GM18505 (cell line): ENCODE measurements around the gene ANKS1B.
"Not testable (repeated sequence)": the region's sequence is repeated elsewhere in the genome, so short reads cannot be mapped to it uniquely, and the experiment has no call there.

Experiments
- ATAC-seq: cut with Tn5 transposase; IDR thresholded peaks from one replicate; pipeline ENCODE4 v1.9.1; 2021; ENCODE audit not compliant: unreplicated experiment
- POLR2A ChIP-seq: IDR thresholded peaks from 4 replicates; pipeline ENCODE4 v1.6.1; 2011; ENCODE audit warnings: borderline replicate concordance; ENCODE audit not compliant: insufficient read depth, insufficient read length; ENCODE audit errors: extremely low read depth

Gene ANKS1B

DNA sequence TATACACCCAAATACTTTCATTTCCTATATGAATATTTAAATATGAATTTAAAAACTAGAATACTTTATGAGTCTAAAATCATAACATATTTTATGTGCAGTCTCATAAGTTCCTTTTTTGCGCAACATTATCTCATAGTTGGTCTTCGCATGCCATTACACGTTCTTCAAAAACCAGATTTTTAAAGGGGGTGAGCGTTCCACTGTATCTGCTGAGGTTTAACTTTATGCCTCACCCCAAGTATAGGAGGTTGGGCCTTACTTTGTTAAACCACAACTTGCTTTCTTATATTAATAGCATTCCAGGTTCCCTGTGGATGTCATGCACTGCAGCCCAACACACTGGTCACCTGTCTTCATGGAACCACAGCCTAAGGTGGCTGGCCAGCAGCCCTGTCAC, 1221.1 kb downstream of the ANKS1B start:
- no peak for ATAC-seq
- TF ChIP-seq POLR2A = no peak

DNA sequence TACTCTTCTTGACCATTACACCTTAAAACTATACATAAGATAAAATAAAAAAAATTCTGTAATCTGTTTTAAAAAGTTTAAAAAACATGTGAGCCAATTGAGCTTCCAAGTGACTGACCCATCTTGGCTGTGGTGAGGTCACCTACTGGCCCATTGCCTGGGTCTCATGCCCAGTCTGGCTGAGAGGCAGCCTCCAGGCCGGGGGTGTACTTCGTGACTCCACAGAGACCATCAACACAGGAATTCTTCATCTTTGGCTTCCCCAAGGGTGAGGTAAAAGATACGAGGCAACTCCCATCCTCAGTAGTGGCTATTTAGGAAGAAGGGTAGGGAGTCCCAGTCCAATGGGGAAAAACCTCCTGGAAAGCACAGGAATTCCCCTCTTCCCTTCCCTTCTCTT, 1226.4 kb downstream of the ANKS1B start:
- no peak for TF ChIP-seq POLR2A
- no peak for ATAC-seq

DNA sequence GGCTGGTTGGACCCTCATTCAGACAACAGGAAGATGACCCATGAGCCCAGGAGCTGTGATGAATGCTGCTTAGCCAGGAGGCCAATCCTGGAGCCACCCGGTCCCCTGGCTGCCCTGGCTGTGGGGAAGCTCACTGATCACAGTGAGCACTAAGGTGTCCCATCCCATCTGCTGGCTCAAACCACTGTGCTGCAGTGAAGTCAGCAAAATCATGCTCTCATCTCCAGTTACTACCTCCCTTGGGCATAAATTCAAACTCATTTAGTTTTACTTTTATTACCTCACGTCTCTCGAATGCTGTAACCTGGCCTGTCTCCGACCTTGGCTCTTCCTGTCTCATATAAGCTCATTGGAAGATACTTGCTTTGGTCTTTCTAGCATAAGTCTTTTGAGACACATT, 1227.3 kb downstream of the ANKS1B start:
- ATAC-seq = no peak
- TF ChIP-seq POLR2A = no peak

DNA sequence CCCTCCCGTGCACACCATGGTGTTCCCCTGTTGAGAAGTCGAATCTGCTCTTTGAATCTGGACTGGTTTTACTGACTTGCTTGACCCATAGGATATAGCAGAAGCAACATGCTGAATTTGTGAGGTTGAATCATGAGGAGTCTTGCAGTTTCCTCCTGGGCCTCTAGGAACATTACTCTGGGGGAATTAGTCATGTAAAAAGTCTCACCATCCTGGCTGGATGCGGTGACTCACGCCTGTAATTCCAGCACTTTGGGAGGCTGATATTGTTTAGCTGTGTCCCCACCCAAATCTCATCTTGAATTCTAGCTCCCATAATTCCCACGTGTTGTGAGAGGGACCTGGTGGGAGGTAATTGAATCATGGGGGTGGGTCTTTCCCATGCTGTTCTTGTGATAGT, 1228.9 kb downstream of the ANKS1B start:
- ATAC-seq = not testable (repeated sequence)

DNA sequence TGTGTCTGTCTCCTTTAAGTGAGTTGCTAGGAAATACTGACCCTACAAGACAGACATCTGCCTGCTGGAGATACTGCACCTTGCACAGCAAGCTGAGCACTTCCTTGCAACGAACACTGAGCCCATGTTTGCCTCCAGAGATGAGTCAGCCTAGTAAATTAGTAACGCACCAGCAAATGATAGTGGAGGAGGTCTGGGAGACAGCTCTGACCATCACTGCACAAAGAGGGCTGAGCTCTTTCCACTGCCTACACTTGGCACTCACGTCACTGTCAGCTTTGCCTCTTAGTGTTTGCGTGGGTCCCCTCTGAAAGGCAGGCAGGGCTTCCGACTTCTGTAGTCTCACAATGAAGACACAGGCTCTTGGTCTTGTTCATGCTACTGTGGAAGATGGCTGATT, 1230.6 kb downstream of the ANKS1B start:
- ATAC-seq = peak; percentile 99

DNA sequence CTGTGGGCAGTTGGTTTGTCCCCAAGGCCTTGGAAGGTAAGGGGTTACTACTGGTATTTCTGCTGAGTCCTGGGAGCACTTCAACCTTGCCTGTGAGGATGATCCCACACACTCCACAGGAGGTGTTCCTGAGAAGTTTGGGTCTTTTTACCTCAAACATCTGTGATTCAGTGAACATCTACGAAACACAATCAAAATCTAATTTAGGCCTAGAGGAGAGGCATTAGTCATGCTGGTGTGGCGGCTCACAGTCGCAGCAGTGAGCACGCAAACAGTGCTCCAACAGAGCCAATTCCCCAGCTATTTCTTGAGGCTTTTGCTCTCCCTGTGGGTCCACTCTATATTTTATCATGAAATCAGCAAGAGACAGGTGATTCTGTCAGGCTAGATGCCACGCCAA, 1232.0 kb downstream of the ANKS1B start:
- no peak for TF ChIP-seq POLR2A
- no peak for ATAC-seq

More for the DNA sequence above, 1230.6 kb downstream of the ANKS1B start:
- no peak for TF ChIP-seq POLR2A

DNA sequence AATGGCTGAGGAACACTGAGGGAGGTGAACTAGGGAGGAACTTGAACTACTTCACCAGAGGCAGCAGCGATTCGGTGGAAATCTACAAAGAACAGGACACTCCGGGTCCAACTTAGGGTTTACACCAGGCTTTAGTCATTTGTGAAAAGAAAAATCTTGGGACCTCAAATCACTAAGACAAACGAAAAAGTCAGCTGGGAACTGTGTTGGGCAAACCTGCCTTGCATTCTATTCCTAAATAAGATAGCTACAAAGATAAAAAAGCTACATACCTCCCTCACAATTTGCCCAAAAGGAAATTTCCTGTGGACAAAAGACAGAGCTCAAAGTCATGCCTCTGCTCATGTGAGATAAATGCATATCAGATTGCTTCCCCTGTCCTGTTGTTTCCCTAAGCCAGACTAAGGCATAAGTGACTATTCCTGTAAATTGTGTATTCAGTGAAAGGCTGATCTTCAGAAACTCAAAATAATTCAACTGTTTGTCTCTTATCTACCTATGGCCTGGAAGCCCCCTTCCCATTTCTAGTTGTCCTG, 1233.1 kb downstream of the ANKS1B start:
- no peak for ATAC-seq
- no peak for TF ChIP-seq POLR2A

DNA sequence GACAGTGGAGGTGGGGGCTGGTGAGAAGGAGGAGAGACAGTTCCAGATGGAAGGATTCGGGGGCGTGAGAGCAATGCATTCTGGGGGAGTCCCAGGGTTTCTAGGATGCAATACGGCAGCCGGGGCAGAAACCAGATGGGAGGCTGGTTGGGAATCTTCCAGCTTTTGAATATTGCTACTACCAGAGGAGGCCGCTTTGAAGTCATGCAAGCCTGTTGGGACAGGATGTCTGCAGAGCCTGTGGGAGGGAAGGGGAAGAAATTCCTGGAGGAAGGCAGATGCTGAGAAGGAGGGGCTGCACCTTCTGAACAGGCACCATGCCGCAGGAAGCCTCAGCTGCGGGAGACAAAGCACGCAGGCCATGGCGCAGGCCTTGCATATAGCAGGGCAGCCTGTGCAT, 1234.2 kb downstream of the ANKS1B start:
- no peak for ATAC-seq

DNA sequence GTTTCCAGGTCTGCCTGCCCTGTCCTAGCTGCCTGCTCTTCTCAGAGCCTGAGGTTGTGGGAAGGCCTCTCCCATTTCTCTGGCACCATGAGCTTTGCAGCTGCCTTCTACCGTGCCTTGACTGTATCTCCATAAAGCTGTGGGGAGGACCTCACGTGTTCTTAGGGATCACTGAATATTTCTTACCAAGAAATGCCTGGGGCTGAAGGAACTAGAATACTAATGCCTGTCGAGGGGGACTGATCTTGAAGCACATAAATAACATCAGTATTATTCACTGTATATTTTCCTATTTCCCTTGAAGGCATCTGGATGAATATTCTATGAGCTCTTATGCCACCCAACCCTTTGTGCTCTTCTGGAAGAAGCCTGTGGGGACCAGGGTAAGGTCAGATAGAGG, 1236.3 kb downstream of the ANKS1B start:
- no peak for ATAC-seq
- no peak for TF ChIP-seq POLR2A

More for the DNA sequence above, 1234.2 kb downstream of the ANKS1B start:
- TF ChIP-seq POLR2A = no peak

DNA sequence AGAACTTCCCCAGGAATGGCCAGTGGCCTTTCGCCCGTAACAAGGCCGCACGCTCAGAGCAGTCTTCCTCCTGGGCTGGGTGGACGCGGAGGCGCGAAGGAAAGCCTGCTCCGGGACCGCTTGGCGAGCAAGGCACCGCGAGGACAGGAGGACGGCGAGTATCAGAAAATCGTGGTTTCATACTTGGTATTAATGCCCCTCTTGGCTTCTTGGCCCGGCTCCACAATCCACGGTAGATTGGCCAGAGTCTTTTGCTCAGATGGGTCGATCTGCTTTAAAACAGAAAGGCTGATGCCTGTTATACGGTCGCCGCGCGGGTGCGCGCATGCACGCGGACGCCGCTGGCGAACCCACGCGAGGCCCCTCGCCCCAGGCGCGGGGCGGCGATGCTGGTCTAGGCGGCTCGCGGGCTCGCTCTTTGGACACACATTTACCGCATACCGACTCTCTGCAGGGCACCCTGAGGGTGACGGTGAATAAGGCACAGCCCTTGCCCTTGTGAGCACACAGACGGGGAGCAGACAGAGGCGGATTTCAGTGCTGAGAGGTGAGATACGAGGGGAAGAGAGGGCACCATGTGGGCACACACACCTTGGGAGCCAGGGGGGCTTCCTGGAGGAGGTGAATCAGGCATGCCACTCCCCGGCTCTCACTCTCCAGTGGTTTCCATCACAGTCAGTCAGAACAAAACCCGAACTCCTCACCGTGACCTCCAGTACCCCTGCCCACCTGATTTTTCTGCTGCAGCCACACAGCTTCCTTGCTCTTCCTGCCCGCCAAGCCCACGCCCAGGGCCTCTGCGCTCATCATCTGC, 1239.0 kb downstream of the ANKS1B start:
- peak; percentile 37 for ATAC-seq
- no peak for TF ChIP-seq POLR2A

DNA sequence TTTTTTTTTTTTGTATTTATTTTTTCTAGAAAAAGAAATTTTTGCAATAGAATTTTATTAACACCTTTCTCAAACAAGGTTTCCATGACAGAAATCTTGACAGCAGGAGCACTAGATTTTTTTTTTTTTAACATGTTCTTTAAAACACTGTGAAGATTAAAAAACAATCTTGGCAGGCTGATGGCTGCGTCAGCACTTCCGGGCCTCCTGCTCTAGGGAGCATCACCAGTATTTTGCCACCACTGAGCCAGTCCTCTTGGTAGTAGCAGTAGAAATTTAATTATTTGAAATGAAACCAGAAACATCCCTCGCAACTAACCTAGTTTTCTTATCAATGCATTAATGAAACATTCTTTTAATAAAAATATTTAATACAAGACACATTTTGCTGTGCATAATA, 1240.1 kb downstream of the ANKS1B start:
- TF ChIP-seq POLR2A = no peak
- ATAC-seq = no peak

DNA sequence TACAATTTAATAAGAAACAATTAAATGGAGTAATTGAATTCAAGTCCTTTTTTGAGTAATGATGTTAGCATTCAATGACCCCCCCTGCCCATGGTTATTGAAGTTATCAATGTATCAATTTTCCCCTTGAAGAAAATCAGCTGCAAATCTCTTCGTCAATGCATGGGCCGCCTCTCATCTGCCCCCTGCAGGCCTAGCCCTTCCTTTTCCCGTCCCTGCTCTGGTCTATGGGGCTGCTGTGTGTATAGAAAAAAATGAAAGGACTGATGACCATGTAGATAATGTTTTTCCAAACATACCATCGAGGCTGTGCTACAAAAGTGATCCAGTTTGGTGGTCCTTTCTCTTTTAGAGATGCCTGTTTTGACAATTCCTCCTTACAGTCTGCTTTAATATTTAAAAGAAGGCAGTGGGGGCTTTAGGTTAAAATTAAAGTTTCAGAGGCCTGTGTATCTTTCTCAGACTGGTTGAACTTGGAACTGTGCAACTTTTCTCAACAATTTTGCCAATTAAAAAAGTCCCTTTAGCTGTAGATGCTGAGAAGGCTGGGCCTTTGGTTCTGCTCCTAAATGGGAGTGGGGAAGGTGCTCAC, 1241.3 kb downstream of the ANKS1B start:
- peak; percentile 64 for ATAC-seq
- TF ChIP-seq POLR2A = no peak

DNA sequence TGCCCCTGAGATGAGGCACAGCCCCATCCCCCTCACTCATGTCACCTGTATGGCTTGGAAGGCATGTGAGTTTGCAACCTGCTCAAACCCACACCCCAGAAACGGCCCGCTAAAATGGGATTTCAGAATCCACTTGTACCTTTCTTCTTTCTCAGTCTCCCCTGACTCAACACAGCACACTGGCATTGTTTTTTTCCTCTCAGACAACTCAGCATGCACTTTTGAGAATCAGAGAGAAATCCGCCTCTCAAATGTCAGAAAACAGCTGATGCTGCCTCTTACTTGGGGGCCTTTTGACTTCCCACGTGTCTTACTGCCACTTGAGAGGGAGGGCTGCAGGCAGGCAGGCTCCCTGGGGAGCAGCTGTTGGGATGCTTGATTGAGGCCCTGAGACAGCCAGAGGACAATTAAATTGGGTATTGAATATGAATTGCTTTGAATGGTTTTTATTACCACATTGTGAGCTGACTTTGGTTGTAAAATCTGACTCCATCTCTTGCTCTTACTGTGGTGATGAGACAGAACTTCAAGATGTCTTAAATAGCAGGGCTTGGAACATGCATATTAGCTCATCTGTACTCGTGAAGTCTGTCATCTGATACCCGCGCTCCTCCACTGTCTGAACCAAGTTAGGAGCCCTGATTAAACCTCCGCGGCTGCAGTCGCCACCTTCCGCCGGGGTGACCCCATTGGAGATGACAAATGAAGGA, 1243.0 kb downstream of the ANKS1B start:
- ATAC-seq = no peak
- no peak for TF ChIP-seq POLR2A

DNA sequence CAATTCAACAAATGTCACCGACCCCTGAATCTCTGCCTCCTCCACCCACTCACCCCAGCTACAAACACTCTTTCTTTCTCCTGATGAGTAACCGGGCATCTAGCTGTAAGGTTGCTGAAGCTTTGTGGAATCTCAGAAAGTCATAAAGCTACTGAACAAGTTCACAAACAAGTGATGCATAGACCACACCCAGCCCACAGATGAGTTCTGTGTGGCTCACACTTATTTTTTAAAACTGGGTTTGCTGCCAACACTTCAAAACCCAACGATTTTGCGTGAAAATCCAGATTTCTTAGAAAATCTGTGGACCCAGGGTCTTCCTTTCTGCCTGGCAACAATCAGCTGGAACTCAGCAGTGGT, 1243.6 kb downstream of the ANKS1B start:
- no peak for TF ChIP-seq POLR2A
- ATAC-seq = no peak
